ENCODE measurements around the gene EXOC4.

- TF ChIP-seq CTCF (IDR thresholded peaks at IDR 0.05) = no peak
- no peak for TF ChIP-seq POLR2AphosphoS5 (IDR thresholded peaks at IDR 0.05; ENCODE audit: low read depth, low read length)
- TF ChIP-seq REST (IDR thresholded peaks at IDR 0.05; ENCODE audit: insufficient read depth in 1 of 2, low read depth in 2 of 2, low read length in 1 of 2) = no peak
Observed at GRCh38 chr7:133584956-133585668, 332.2 kb downstream of the EXOC4 start.

All from Panc1 (cell line).